HG03521 (cell line): ENCODE data around the gene LARGE1.

ENCODE experiments used
- ATAC-seq: cut with Tn5 transposase; IDR thresholded peaks from one replicate; pipeline ENCODE4 v1.9.1; 2021; ENCODE audit warnings: mild to moderate bottlenecking, moderate library complexity; ENCODE audit not compliant: unreplicated experiment

LARGE1 gene

GRCh38 chr22:33920197-33920540, at the start of gene LARGE1:
Gene LARGE1 (minus strand): TSS chr22:33920476.
- ATAC-seq = peak; percentile 21

GRCh38 chr22:33969045-33969444, 48.8 kb upstream of the LARGE1 start:
- ATAC-seq = no peak

- no peak for ATAC-seq
Observed at GRCh38 chr22:33964121-33964520, 43.8 kb upstream of the LARGE1 start.

GRCh38 chr22:33962409-33962808, 42.1 kb upstream of the LARGE1 start:
- no peak for ATAC-seq

GRCh38 chr22:33958741-33959140, 38.5 kb upstream of the LARGE1 start:
- ATAC-seq = no peak

GRCh38 chr22:33957086-33957485, 36.8 kb upstream of the LARGE1 start:
- ATAC-seq = no peak

- no peak for ATAC-seq
Observed at GRCh38 chr22:33952776-33953175, 32.5 kb upstream of the LARGE1 start.

GRCh38 chr22:33940741-33941140, 20.5 kb upstream of the LARGE1 start:
- ATAC-seq = no peak

- ATAC-seq = no peak
Observed at GRCh38 chr22:33932997-33933396, 12.7 kb upstream of the LARGE1 start.

GRCh38 chr22:33931406-33931805, 11.1 kb upstream of the LARGE1 start:
- ATAC-seq = no peak

- no peak for ATAC-seq
Observed at GRCh38 chr22:33927752-33928151, 7.5 kb upstream of the LARGE1 start.

GRCh38 chr22:33925194-33925593, 4.9 kb upstream of the LARGE1 start:
- ATAC-seq = no peak

GRCh38 chr22:33923660-33924246, 3.5 kb upstream of the LARGE1 start:
- ATAC-seq = no peak

GRCh38 chr22:33923033-33923432, 2.8 kb upstream of the LARGE1 start:
- no peak for ATAC-seq

- no peak for ATAC-seq
Observed at GRCh38 chr22:33922349-33922681, 2.0 kb upstream of the LARGE1 start.

GRCh38 chr22:33921525-33922348, 1.5 kb upstream of the LARGE1 start:
- no peak for ATAC-seq

GRCh38 chr22:33920927-33921524, 750 bp upstream of the LARGE1 start:
- ATAC-seq = peak; percentile 68

GRCh38 chr22:33919391-33920196, 682 bp downstream of the LARGE1 start:
- peak; percentile 2 for ATAC-seq

- ATAC-seq = no peak
Observed at GRCh38 chr22:33918676-33919365, 1.5 kb downstream of the LARGE1 start.

GRCh38 chr22:33917744-33918406, 2.4 kb downstream of the LARGE1 start:
- ATAC-seq = no peak
